ENCODE data around the gene UPF2. TPM values are rescaled to one million over a fixed set of nuclear protein-coding genes. Genes with fewer than 3 reads are reported as not detected.

UPF2 gene
- total and polyA plus RNA-seq, 2 of the 4 experiments (the other 2 are of a cell fraction) = 9.2 to 14.3 TPM

DNA sequence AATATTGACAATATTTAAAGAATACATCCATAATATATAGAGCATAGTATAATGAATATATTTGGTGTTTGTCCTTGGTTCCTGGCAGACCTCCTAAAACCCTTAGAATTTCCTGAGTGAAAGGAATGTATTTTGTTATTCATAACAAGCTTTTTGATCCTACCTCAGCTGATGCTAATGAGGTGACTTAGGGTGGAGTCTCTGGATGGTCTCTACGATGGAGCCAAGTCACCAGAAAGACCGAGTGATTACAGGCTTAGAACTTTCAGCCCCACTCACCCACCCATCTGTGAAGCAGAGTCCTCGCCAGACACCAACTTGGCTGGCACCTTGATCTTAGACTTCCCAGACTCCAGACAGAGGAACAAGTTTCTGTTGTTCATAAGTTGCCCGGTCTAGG, 35.9 kb downstream of the UPF2 start:
- ATAC-seq (ENCODE audit: low read depth) = peak; percentile 49; the same call in 1 of the 2 replicates
- Histone ChIP-seq H3K4me2 (ENCODE audit: low read depth, low read length) (no peak overlapping the region), H3K56ac (ENCODE audit: extremely low read depth, insufficient read depth, low read length) (no peak overlapping the region), H3K79me1 (ENCODE audit: low read depth in 1 of 2, low read length in 2 of 2) (peaks cover 7 to 14% of the 10 kb centered on the region in 2 experiments; a peak in 3 of 4 replicates), H3K27ac (ENCODE audit: insufficient read depth, low read length) (no peak overlapping the region), H3K9me1 (ENCODE audit: insufficient read depth, low read length) (0 out of 2 replicates have a peak, but pooled peaks cover 3% of the 10 kb centered on the region), H3K14ac (replicated peaks; ENCODE audit: low read depth, low read length) (0 out of 2 replicates have a peak overlapping the region, but pooled peaks have one; percentile 6), H4K5ac (ENCODE audit: low read depth, low read length) (no peak overlapping the region), H2AK9ac (replicated peaks; ENCODE audit: low read depth, low read length, poor library complexity) (no peak overlapping the region), H3K4ac (ENCODE audit: low read depth, low read length) (no peak overlapping the region; the same call in 1 of the 2 replicates), H2BK20ac (ENCODE audit: low read depth, low read length) (peak overlapping the region; percentile 14; the same call in 1 of the 2 replicates), H2AK5ac (ENCODE audit: low read depth, low read length) (no peak overlapping the region), H4K20me1 (ENCODE audit: insufficient read depth, low read length) (no peaks in the 10 kb centered on the region; the same call in 1 of the 2 replicates), H2AFZ (replicated peaks; ENCODE audit: low read length, poor library complexity) (no peak overlapping the region), H2BK120ac (ENCODE audit: low read depth, low read length) (no peak overlapping the region), H3K4me3 (ENCODE audit: insufficient read depth, low read depth, low read length) (no peak overlapping the region), H4K91ac (ENCODE audit: insufficient read depth, low read depth, low read length) (peak overlapping the region; percentile 37; the same call in 1 of the 2 replicates), H3K4me1 (ENCODE audit: control insufficient read depth, insufficient read depth, low read length) (no peaks in the 10 kb centered on the region), H4K8ac (ENCODE audit: low read depth in 2 of 2, low read length in 2 of 2) (peak overlapping the region in 1 of 2 experiments; percentile 47; a peak in 1 of 4 replicates), H3K18ac (ENCODE audit: low read depth, low read length) (no peak overlapping the region), H2BK5ac (ENCODE audit: low read depth, low read length, poor library complexity, severe bottlenecking) (no peak overlapping the region), H2BK15ac (ENCODE audit: low read depth, low read length) (no peak overlapping the region), H3K36me3 (ENCODE audit: control insufficient read depth, insufficient read depth, low read length) (peaks cover 30% of the 10 kb centered on the region), H3K27me3 (ENCODE audit: control insufficient read depth, insufficient read depth, low read length) (no peaks in the 10 kb centered on the region), H3K9ac (ENCODE audit: low read depth, low read length) (no peak overlapping the region), H3K23ac (ENCODE audit: low read depth, low read length) (no peak overlapping the region), H3K9me3 (ENCODE audit: control insufficient read depth, insufficient read depth, low read length) (peaks cover 6% of the 10 kb centered on the region)
- POLR2A ChIA-PET (ENCODE audit: unreplicated experiment) = no interaction called here
- TF ChIP-seq CHD1 (IDR thresholded peaks at IDR 0.05; ENCODE audit: low read depth, low read length) (no peak), SMC3 (IDR thresholded peaks at IDR 0.05; ENCODE audit: low read depth, low read length) (no peak), RAD21 (IDR thresholded peaks at IDR 0.05; ENCODE audit: low read length) (no peak), POLR2A (IDR thresholded peaks at IDR 0.05; ENCODE audit: low read depth, low read length) (no peak), FOS (IDR thresholded peaks at IDR 0.05; ENCODE audit: low read depth, low read length) (no peak)
- TF ChIP-seq, protein P1, sequence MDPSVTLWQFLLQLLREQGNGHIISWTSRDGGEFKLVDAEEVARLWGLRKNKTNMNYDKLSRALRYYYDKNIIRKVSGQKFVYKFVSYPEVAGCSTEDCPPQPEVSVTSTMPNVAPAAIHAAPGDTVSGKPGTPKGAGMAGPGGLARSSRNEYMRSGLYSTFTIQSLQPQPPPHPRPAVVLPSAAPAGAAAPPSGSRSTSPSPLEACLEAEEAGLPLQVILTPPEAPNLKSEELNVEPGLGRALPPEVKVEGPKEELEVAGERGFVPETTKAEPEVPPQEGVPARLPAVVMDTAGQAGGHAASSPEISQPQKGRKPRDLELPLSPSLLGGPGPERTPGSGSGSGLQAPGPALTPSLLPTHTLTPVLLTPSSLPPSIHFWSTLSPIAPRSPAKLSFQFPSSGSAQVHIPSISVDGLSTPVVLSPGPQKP (IDR thresholded peaks at IDR 0.05; ENCODE audit: borderline replicate concordance, low read depth, low read length) = no peak
- TF ChIP-seq, protein P2, sequence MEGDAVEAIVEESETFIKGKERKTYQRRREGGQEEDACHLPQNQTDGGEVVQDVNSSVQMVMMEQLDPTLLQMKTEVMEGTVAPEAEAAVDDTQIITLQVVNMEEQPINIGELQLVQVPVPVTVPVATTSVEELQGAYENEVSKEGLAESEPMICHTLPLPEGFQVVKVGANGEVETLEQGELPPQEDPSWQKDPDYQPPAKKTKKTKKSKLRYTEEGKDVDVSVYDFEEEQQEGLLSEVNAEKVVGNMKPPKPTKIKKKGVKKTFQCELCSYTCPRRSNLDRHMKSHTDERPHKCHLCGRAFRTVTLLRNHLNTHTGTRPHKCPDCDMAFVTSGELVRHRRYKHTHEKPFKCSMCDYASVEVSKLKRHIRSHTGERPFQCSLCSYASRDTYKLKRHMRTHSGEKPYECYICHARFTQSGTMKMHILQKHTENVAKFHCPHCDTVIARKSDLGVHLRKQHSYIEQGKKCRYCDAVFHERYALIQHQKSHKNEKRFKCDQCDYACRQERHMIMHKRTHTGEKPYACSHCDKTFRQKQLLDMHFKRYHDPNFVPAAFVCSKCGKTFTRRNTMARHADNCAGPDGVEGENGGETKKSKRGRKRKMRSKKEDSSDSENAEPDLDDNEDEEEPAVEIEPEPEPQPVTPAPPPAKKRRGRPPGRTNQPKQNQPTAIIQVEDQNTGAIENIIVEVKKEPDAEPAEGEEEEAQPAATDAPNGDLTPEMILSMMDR (conservative IDR thresholded peaks at IDR 0.05; ENCODE audit: low read depth, low read length) = no peak
- DNase-seq = no peak
- dilution Hi-C loops (cut with HindIII; ENCODE audit: low sequenced_read_pairs, unreplicated experiment) = no loop called here
- WGBS, 2 experiments (ENCODE audit: extremely low coverage in 2 of 2, insufficient read length in 1 of 2) = 83% methylated on average over 1 of the region's 4 CpGs; no CpG with 5 or more reads in 1 of the 2 experiments
- intact Hi-C loops (cut with micrococcal nuclease) = no loop called here
- CTCF ChIA-PET = no interaction called here
- BruUV-seq (replicated peaks) = no TSS peak
- in situ Hi-C loops (cut with MboI; ENCODE audit: low sequenced_read_pairs) = no loop called here
